Natural killer cell (primary cell): ENCODE results near the gene TMED10. TPM values are rescaled to one million over a fixed set of nuclear protein-coding genes. Genes with fewer than 3 reads are reported as not detected.
A peak's percentile ranks its signal among the peaks of the same experiment; 100 is the strongest.

Experiments
- ATAC-seq, 3 donors: fragments of 150-1000 bp in 2 of 3; fragments of 200-7000 bp in 1 of 3; cut with Tn5 transposase; 1 replicate in 1 of 3; 2 replicates in 2 of 3; pipeline ENCODE4 v1.10.0; 2021; ENCODE audit warnings: mild to moderate bottlenecking in 2 of 3, moderate library complexity in 2 of 3
- DNase-seq, 2 donors: peaks; one replicate each; pipeline versions ENCODE4 v3.0.0 to v3.0.0-alpha.2; 2013 to 2021; ENCODE audit warnings: mixed read lengths in 1 of 2
- H3K27ac ChIP-seq: one replicate; pipeline ENCODE4 v1.5.1; 2013; ENCODE audit warnings: mild to moderate bottlenecking, low read length
- H3K27me3 ChIP-seq: one replicate; pipeline ENCODE4 v1.6.1; 2013; ENCODE audit warnings: low read length; ENCODE audit not compliant: control insufficient read depth, insufficient read depth
- H3K36me3 ChIP-seq: one replicate; pipeline ENCODE4 v1.6.1; 2013; ENCODE audit warnings: low read length; ENCODE audit not compliant: control insufficient read depth, insufficient read depth
- H3K4me1 ChIP-seq: one replicate; pipeline ENCODE4 v1.6.1; 2013; ENCODE audit warnings: low read length; ENCODE audit not compliant: control insufficient read depth, insufficient read depth
- H3K4me3 ChIP-seq: one replicate; pipeline ENCODE4 v1.5.1; 2013; ENCODE audit warnings: low read length
- H3K9me3 ChIP-seq: one replicate; pipeline ENCODE4 v1.6.1; 2013; ENCODE audit warnings: low read length; ENCODE audit not compliant: control insufficient read depth, insufficient read depth
- H3K27ac Mint-ChIP-seq, 2 donors: one replicate each; pipeline ENCODE4 v1.8.0; 2022; ENCODE audit warnings: mild to moderate bottlenecking in 2 of 2, mixed read lengths in 2 of 2, moderate library complexity in 1 of 2
- H3K27me3 Mint-ChIP-seq, 2 donors: one replicate each; pipeline ENCODE4 v1.8.0; 2022; ENCODE audit warnings: low read depth in 2 of 2, mixed read lengths in 2 of 2
- H3K36me3 Mint-ChIP-seq: one replicate; pipeline ENCODE4 v1.8.0; 2022; ENCODE audit warnings: mixed read lengths
- H3K4me1 Mint-ChIP-seq, 2 donors: one replicate each; pipeline ENCODE4 v1.8.0; 2022; ENCODE audit warnings: mixed read lengths in 2 of 2
- H3K4me3 Mint-ChIP-seq: one replicate; pipeline ENCODE4 v1.8.0; 2022; ENCODE audit warnings: mild to moderate bottlenecking, moderate library complexity, mixed read lengths
- H3K9me3 Mint-ChIP-seq, 2 donors: one replicate each; pipeline ENCODE4 v1.8.0; 2022; ENCODE audit warnings: mixed read lengths in 2 of 2
- CTCF ChIP-seq: fragments of 200-600 bp; IDR thresholded peaks from one replicate; pipeline ENCODE4 v1.8.0; 2022; ENCODE audit warnings: antibody characterized with exemption
- WGBS: methylation state at CpG from one replicate; pipeline ENCODE4 v1.1.7; 2013; ENCODE audit warnings: missing lambda C conversion rate; ENCODE audit not compliant: insufficient coverage; 5-methylcytosine and 5-hydroxymethylcytosine counted together
- intact Hi-C: fragments of 100-400 bp; cut with micrococcal nuclease; formaldehyde crosslinking; loops from one replicate; pipeline ENCODE4 v1.14.2; 2022
- total RNA-seq, 4 donors: library from RNA; stranded (reverse); fragments of 120-200 nt in 1 of 4; gene quantifications; one replicate each; pipeline versions ENCODE4 v1.2.3 to v1.2.4, GENCODE V29; 2013 to 2022

TMED10 gene
- total RNA-seq, 3 donors from 2014 or later (not counting 1 experiment from before 2014, with no cell fraction given) = 216 to 244 (median 231) TPM

- Histone ChIP-seq H3K4me1 (peaks cover 40% of the 10 kb centered on the region), H3K4me3 (no peak overlapping the region), H3K36me3 (no peaks in the 10 kb centered on the region), H3K27ac (peak overlapping the region; percentile 13), H3K9me3 (no peaks in the 10 kb centered on the region), H3K27me3 (no peaks in the 10 kb centered on the region)
- Mint-ChIP-seq H3K4me1 (peaks cover 60 to 61% of the 10 kb centered on the region in 2 donors), H3K36me3 (peaks cover 2% of the 10 kb centered on the region), H3K27ac (peak overlapping the region; percentile 83 to 85), H3K4me3 (peak overlapping the region; percentile 69), H3K9me3 (no peaks in the 10 kb centered on the region), H3K27me3 (no peaks in the 10 kb centered on the region)
- DNase-seq = peak in 1 of 2 donors; percentile 50
- TF ChIP-seq CTCF = no peak
- intact Hi-C loops = no loop called here
- peak; percentile 76 to 92 (median 81) for ATAC-seq
- WGBS = 0% methylated on average over 2 of the region's 2 CpGs
Measured at GRCh38 chr14:75141062-75141461, 35.4 kb downstream of the TMED10 start.

- intact Hi-C loops = no loop called here
- H3K9me3 ChIP-seq = no peaks in the 10 kb centered on the region
- no peaks in the 10 kb centered on the region for H3K27me3 ChIP-seq
- peaks cover 40% of the 10 kb centered on the region for H3K4me1 ChIP-seq
- WGBS = 100% methylated on average over 1 of the region's 2 CpGs
- Mint-ChIP-seq H3K4me1 (peaks cover 57 to 59% of the 10 kb centered on the region in 2 donors), H3K27ac (peak overlapping the region; percentile 83 to 85), H3K36me3 (no peaks in the 10 kb centered on the region), H3K9me3 (no peaks in the 10 kb centered on the region), H3K27me3 (no peaks in the 10 kb centered on the region), H3K4me3 (peak overlapping the region; percentile 69)
- DNase-seq (no peak), ATAC-seq (no peak)
- no peak overlapping the region for H3K4me3 ChIP-seq
- peak overlapping the region; percentile 13 for H3K27ac ChIP-seq
- peaks cover under 1% of the 10 kb centered on the region for H3K36me3 ChIP-seq
- TF ChIP-seq CTCF = no peak
Measured at GRCh38 chr14:75140620-75141019, 35.8 kb downstream of the TMED10 start.

- Histone ChIP-seq H3K36me3 (peaks cover 12% of the 10 kb centered on the region), H3K27me3 (no peaks in the 10 kb centered on the region), H3K9me3 (no peaks in the 10 kb centered on the region), H3K27ac (peak overlapping the region; percentile 63), H3K4me1 (peaks cover 28% of the 10 kb centered on the region), H3K4me3 (no peak overlapping the region)
- DNase-seq (no peak), ATAC-seq (no peak)
- TF ChIP-seq CTCF = no peak
- Mint-ChIP-seq H3K27me3 (no peaks in the 10 kb centered on the region), H3K27ac (peak overlapping the region; percentile 77), H3K9me3 (no peaks in the 10 kb centered on the region), H3K36me3 (peaks cover 4% of the 10 kb centered on the region), H3K4me3 (peak overlapping the region; percentile 62), H3K4me1 (peaks cover 50 to 53% of the 10 kb centered on the region in 2 donors)
- WGBS = 82% methylated on average over 2 of the region's 2 CpGs
- intact Hi-C loops = no loop called here
Measured at GRCh38 chr14:75139185-75139584, 37.2 kb downstream of the TMED10 start.

GRCh38 chr14:75138492-75138891, 37.9 kb downstream of the TMED10 start:
- H3K27me3 ChIP-seq = no peaks in the 10 kb centered on the region
- TF ChIP-seq CTCF = no peak
- Mint-ChIP-seq H3K4me1 (peaks cover 46 to 51% of the 10 kb centered on the region in 2 donors), H3K4me3 (peak overlapping the region; percentile 69), H3K36me3 (peaks cover 9% of the 10 kb centered on the region), H3K9me3 (no peaks in the 10 kb centered on the region), H3K27ac (peak overlapping the region; percentile 77), H3K27me3 (no peaks in the 10 kb centered on the region)
- no peaks in the 10 kb centered on the region for H3K9me3 ChIP-seq
- intact Hi-C loops = no loop called here
- ATAC-seq (peak; percentile 35 to 75 (median 50)), DNase-seq (peak in 1 of 2 donors; percentile 22)
- peak overlapping the region; percentile 63 for H3K27ac ChIP-seq
- H3K4me1 ChIP-seq = peaks cover 28% of the 10 kb centered on the region
- H3K36me3 ChIP-seq = peaks cover 19% of the 10 kb centered on the region
- H3K4me3 ChIP-seq = no peak overlapping the region
- 17% methylated on average over 1 of the region's 1 CpG for WGBS
